GF-D8 (cell line): ENCODE data around the gene SEMA4G.

ENCODE experiments used
- DNase-seq: peaks from one replicate; lab custom pipeline; 2025; lab: John Stamatoyannopoulos, UW

The SEMA4G gene

GRCh38 chr10:101007099-101007711 lies 37.9 kb downstream of the SEMA4G start:
- DNase-seq, result no peak

GRCh38 chr10:101007915-101008822 lies 38.9 kb downstream of the SEMA4G start:
- no peak for DNase-seq

DNA sequence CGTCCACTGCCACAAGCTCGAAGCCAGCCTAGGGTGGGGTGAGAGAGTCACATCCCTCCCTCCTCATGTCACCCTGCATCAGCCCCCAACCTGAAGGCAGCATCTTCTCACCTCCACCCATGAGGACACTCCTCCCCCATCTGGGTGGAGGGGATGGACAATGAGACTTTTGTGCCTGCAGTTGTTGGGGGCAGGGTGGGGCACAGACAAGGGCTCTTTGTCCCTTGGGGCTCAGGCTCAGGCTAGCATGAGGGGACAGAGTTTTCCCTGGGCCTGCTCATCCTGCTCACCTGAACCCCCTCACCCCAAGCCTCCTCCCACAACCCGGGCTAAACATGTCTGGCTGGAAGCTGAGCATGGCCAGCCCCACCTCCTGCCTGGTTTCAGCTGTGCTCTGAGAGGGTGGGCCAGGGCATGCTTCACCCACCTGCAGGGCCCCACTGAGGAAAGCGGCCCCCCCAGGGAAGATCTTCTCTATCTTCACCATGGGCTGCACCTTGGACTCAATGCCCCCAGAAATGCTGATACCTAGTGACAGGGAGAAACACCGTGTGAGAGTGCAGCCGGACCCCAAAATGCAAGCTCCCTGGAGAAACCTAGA lies 39.6 kb downstream of the SEMA4G start:
- DNase-seq, result no peak

DNA sequence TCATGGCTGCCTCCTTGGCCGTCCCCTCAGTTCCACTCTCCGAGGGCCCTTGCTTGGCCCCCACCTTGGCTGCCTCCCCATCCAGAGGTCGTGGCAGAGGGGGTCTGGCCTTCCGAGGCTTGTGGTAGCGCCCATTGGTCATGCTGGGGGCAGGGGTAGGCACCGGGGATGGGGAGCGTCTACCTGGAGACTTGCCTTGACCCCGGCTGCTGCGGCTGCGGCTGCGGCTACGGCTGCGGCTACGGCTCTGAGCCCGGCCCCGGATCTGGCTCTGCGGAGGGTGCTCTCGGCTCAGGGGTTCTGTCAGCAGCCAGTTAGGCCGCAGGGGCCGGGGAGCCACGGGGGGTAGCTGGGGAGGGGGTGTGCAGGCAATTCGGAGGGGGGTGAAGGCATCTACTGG lies 41.0 kb downstream of the SEMA4G start:
- no peak for DNase-seq

- no peak for DNase-seq
These were observed 42.5 kb downstream of the SEMA4G start for GRCh38 chr10:101011517-101012423.

DNA sequence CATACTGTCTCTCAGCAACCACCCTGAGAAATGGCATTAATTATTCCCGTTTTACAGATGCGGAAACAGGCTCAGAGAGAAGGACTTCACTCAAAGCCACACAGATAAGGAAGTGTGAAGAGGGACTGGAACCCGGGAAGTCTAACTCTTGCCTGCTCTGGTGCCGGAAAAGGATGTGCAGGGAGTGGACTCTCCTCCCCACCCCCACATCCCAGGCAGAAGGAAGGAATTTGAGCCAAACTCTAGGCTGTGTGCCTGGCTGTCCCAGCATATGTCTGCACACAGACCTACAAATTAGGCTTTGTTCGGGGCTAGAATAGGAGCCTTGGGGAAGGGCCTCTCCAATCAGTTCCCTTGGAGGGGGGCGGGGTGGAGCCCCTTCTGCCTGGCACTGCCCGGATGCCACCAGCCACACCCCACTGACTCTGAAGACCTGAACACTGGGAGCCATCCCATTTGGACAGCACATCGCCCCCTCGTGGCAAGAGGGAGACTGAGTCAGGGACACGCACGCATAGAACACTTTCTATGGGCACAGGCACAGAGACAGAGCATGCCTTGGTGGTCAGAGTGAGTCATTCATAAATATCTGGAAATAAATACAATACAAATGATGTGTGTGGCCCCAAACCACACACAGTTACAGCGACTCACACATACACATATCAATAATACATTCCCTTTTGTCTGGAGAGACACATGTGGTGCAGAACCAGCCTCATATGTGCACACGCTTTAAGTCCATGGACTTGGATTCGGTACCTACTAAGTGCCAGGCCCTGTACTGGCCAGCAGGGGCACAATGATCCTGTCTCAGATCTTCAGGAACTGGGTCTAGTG lies 43.4 kb downstream of the SEMA4G start:
- DNase-seq, result peak; percentile 66

DNA sequence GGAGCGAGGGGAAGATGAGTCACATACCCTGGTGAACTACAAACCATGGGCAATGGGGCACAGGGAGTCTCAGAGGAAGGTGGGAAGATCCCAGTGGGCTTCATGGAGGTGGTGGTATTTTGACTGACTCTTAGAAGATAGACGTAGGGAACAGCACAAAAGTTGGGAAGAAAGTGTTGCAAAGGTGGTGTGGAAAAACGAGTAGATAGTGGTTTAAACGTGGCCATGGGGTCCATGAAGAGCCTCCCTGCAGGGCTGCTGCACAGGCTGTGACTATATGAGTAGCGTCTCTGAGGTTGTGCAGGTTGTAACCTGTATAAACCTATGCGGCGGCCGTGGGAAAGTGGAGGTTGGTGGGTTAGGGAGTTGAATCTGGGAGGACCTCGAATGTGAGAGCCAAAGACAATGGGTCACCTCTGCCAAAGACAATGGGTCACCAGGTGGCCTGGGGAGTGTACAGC lies 44.1 kb downstream of the SEMA4G start:
- DNase-seq, result no peak

DNA sequence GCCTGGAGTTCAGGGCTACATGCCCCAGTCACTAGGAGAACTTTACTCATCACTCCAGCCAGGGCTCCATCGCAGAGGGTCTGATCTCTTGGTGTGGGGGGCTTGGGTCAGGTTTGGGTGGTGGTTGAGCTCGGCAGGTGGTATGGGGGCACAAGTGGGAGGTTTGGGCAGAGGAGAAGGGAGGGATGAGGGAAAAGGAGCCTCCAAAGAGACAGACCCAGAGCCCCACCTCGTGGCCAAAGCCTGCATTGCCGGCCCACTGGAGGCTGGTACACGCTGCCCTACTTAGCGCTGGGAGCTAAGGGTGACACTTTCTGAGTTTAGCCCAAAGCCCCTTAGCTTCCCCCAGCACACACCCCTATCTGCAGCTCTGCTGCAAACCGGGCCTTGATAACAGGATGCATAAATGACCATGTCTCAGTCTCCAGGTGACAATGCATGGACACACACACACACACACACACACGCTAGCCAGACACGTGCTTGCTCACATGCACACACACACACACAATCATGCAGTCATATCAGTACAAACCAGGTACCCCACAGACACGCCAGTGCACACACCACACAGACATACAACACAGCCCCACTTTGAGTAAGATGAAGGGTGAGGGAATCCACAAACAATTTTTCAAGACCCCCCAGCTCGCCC lies 45.1 kb downstream of the SEMA4G start:
- no peak for DNase-seq

- DNase-seq, result no peak
These were observed 45.8 kb downstream of the SEMA4G start for GRCh38 chr10:101014966-101015581.

GRCh38 chr10:101015582-101015973 lies 46.3 kb downstream of the SEMA4G start:
- DNase-seq, result no peak

GRCh38 chr10:101016814-101017213 lies 47.5 kb downstream of the SEMA4G start:
- DNase-seq, result no peak

GRCh38 chr10:101018118-101018599 lies 48.9 kb downstream of the SEMA4G start:
- peak; percentile 65 for DNase-seq

DNA sequence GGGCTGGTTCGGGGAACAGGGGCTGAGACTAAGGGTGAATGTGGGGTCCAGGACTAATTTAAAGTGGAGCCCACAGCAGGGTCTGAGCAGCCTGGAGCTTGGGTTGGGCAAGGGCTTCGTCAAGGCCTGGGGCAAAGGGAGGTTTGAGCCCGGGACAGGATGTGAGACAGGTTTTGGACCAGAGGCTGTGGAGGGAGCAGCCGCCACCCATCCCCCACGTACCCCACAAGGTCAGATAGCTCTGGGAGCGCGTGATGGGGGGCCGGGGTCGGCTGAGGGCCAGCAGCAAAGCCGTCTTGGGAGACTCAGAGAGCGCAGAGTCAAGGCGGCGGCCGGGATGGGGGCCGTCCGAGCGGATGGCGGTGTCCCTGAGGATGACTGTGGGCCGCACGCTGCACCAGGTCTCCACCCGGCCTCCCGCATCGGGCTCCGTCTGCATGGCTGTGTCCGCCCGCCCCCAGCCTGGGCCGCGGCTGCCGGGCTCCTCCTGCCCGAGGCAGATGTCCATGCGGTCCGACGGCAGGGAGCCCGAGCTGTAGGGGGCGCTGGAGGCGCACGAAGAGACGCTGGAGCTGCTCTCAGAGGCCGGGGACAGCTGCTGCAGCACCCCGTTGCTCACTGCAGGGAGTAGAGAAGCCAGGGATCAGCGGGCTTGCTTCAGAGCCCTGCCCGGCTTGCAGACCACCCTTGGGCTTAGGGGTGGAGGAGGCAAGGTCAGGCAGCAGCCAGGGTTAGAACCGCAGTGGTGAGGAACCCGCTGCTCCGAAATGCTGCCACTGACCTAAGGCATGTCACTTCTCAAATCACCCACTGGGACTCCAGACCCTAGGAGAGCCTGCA lies 49.5 kb downstream of the SEMA4G start:
- DNase-seq, result peak; percentile 68
